Fibroblast of pulmonary artery (primary cell): Measurements from ENCODE around the gene DMD.

Experiments used
- DNase-seq: peaks from one replicate; pipeline ENCODE4 v3.0.0-alpha.2; 2010; ENCODE audit warnings: low read depth
- H3K4me3 ChIP-seq: replicated peaks from 2 replicates; pipeline ENCODE4 v1.5.1; 2011; ENCODE audit warnings: low read depth, mild to moderate bottlenecking, control low read depth, low read length, moderate library complexity
- TF ChIP-seq, protein P1 (sequence below): IDR thresholded peaks from 2 replicates; pipeline ENCODE4 v1.5.1; 2011; ENCODE audit warnings: mild to moderate bottlenecking, control low read depth, low read length, inconsistent platforms; ENCODE audit errors: missing control alignments

The DMD gene

DNA sequence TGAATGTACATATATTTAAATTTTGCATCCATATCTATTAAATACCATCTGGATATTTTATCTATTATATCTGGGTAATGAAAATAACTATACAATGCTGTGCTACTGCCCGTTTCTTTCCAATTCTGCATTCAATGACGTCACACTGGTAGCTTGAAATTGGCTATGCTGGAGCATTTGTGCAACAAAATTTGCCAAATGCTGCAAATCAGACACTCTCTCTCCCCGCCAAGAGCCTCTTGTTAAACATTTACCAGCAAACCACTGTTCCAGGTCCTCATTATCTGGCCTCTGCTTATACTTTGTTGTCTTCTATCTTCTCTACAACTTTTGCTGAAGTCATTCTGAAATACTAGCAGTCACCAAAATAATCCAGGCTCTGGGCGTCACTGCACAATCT is 1201.1 kb downstream of the DMD start:
- H3K4me3 ChIP-seq, result no peak overlapping the region
- no peak for DNase-seq
- TF ChIP-seq, protein P1, sequence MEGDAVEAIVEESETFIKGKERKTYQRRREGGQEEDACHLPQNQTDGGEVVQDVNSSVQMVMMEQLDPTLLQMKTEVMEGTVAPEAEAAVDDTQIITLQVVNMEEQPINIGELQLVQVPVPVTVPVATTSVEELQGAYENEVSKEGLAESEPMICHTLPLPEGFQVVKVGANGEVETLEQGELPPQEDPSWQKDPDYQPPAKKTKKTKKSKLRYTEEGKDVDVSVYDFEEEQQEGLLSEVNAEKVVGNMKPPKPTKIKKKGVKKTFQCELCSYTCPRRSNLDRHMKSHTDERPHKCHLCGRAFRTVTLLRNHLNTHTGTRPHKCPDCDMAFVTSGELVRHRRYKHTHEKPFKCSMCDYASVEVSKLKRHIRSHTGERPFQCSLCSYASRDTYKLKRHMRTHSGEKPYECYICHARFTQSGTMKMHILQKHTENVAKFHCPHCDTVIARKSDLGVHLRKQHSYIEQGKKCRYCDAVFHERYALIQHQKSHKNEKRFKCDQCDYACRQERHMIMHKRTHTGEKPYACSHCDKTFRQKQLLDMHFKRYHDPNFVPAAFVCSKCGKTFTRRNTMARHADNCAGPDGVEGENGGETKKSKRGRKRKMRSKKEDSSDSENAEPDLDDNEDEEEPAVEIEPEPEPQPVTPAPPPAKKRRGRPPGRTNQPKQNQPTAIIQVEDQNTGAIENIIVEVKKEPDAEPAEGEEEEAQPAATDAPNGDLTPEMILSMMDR, result no peak

DNA sequence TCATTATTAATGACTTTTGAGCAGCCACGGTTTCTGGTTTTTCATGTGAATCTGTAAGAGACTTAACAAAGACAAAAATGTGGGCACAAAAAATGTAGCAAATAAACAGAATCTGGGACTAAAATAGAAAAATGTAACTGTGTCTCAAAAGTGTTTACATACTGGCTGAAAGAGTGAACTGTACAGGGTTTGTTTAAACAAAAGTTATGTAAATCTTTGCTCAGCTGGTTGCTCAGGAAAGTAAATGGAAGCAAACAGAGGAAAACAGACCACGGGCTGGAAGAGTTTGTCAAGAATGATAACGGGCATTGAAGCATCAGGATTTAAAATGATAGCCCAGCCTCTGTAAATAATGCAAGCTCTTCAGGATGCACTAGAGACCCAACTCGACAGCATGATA is 1217.7 kb downstream of the DMD start:
- TF ChIP-seq, protein P1, result no peak
- H3K4me3 ChIP-seq, result no peak overlapping the region
- no peak for DNase-seq

DNA sequence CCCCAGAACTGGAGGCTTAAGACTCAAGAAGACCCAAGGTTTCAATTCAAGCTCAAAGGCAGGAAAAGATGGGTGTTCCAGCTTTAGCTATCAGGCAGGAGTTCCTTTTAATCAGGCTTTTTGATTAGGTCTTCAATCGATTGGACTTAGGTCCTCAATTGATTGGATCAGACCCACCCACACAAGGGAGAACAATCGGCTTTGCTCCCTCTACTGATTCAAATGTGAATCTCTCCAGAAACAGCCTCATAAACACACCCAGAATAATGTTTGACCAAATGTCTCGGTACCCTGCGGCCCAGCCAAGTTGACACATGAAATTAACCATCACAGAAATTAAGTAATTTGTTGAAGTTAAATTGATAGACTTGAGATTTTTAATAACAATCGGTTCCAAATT is 1222.4 kb downstream of the DMD start:
- TF ChIP-seq, protein P1, result no peak
- no peak overlapping the region for H3K4me3 ChIP-seq
- DNase-seq, result no peak

DNA sequence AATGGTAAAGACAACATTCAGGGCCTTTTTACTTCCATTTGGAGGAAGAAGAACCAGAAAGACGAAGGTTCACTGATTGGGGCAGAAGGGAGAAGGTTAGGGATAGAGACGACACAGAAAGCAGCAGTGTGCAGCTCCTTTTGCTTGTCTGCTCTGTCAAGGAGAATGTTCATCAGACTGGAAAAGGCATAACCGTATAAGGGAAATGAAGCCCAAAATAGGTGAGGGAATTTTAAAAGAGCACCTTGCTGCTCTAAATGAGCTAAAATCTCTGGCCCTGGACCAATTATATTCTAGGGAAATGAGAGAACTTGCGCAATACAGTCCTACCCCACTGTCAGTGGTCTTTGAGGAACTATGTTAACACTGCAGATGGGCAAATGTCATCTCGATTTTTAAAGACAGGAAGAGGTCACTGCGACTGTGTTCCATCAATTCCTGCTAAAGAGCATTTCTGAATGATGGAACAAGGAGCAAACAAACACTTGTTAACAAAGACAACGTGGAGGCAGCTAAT is 1229.7 kb downstream of the DMD start:
- no peak overlapping the region for H3K4me3 ChIP-seq
- TF ChIP-seq, protein P1, result no peak
- no peak for DNase-seq

DNA sequence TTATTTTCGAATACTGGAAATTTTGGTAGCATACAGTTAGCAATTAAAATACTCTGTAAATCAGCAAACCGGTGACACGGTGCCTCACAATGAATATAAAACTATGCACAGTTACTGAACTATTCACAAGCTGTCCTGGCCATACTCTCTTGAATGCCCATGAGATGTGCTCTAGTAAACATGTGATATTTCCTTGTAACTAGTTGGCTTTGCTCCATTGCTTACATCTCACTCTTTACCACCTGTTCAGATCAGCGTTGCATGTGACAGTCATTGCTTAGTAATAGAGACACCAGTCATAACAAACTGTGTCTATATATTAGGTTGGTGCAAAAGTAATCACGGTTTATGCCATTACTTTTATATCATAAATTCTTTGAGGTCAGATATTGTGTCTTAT is 1241.6 kb downstream of the DMD start:
- H3K4me3 ChIP-seq, result no peak overlapping the region
- TF ChIP-seq, protein P1, result no peak
- no peak for DNase-seq

DNA sequence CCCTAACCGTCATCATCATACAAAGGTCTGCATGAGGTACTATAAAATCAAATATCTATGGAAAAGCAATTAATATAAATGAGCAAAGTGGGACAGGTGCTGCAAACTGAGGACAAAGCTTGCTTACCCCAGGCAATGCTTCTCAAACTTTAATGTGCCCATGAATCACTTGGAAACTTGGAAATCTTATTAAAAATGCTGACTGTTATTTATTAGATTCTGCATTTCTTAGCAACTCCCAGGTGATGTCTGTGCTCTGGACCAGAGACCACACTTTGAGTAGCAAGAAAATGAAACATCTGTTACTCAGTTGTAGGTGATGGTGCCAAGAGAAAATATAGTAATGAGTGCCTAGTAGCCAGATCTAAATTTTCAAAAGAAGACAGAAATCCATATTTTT is 1249.1 kb downstream of the DMD start:
- no peak overlapping the region for H3K4me3 ChIP-seq
- TF ChIP-seq, protein P1, result no peak
- DNase-seq, result no peak

DNA sequence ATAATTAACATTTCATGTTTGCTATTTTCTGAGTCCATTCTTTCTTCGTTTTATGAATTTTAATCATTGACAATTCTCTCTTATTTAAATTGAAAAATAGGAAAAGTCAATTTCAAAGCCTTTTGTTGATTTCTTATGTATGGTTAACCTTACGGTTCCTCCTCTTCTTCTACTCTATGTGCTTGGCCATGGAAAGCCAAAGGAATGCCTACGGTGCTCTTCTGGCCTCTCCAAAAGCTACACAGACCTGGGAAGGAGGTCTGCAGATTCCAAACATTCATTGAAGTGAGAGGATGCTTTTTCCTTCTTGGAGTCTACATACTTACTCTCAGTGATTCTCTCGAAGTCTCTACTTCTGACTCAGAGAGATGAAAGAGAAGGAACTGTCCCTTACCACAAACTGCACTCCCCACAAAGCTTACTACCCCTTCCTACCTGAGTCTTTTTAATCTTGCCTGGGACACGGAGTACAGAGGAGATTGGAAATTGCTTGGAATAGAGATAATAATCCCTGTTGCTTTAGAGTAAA is 1276.4 kb downstream of the DMD start:
- DNase-seq, result no peak
- H3K4me3 ChIP-seq, result no peak overlapping the region
- TF ChIP-seq, protein P1, result no peak
